Spleen (tissue), 7 donors: ENCODE data around the gene TSHZ2.

Experiments
- POLR2A ChIP-seq, 3 donors: fragments of 450-650 bp; IDR thresholded peaks; one replicate each; pipeline ENCODE4 v1.5.1; 2017; ENCODE audit warnings: antibody characterized with exemption in 3 of 3, mild to moderate bottlenecking in 1 of 3
- POLR2AphosphoS5 ChIP-seq, 3 donors: sonication (generic); formaldehyde crosslinking; IDR thresholded peaks; one replicate each; pipeline ENCODE4 v1.5.1; 2017; ENCODE audit warnings: antibody characterized with exemption in 3 of 3
- TF ChIP-seq, protein P1 (sequence below), 11 experiments: fragments of 200-600 bp in 7 of 11; fragments of 450-650 bp in 4 of 11; sonication (generic) in 4 of 11; IDR thresholded peaks in 8 of 11; conservative IDR thresholded peaks in 3 of 11; 1 replicate in 7 of 11; 2 replicates in 4 of 11; pipeline versions ENCODE4 v1.4.0 to v1.8.0; 2016 to 2021; ENCODE audit warnings: antibody characterized with exemption in 11 of 11, inconsistent platforms in 4 of 11, mild to moderate bottlenecking in 1 of 11
- donor health status: DM: no; HTN: no; CAD: no; lungs with moderate emphysema.
- donor health status: DM: no; HTN: no; CAD: no.
- donor health status: DM: no; HTN: no; CAD: no.

DNA sequence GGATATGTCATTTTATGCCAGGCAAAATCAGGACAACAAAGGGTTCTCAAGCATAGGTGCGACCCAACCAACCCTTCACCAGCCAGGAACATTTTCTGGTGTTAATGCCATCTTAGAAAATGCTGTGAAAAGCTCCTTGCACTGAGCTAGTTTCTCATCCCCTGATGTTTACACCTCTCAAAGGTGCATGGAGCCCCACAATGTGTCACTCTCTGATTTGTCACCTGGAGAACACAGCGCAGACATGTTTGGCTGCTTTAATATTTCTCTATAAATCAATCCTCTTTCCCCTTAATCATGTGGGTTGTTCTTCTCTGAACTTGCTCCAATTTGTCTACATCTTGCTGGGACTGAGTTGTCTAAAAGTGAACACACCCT, 244.3 kb downstream of the TSHZ2 start:
- TF ChIP-seq, protein P1, sequence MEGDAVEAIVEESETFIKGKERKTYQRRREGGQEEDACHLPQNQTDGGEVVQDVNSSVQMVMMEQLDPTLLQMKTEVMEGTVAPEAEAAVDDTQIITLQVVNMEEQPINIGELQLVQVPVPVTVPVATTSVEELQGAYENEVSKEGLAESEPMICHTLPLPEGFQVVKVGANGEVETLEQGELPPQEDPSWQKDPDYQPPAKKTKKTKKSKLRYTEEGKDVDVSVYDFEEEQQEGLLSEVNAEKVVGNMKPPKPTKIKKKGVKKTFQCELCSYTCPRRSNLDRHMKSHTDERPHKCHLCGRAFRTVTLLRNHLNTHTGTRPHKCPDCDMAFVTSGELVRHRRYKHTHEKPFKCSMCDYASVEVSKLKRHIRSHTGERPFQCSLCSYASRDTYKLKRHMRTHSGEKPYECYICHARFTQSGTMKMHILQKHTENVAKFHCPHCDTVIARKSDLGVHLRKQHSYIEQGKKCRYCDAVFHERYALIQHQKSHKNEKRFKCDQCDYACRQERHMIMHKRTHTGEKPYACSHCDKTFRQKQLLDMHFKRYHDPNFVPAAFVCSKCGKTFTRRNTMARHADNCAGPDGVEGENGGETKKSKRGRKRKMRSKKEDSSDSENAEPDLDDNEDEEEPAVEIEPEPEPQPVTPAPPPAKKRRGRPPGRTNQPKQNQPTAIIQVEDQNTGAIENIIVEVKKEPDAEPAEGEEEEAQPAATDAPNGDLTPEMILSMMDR (IDR thresholded peaks at IDR 0.05 in 8 of 11, conservative IDR thresholded peaks at IDR 0.05 in 3 of 11): no peak
- TF ChIP-seq POLR2A (IDR thresholded peaks at IDR 0.05): no peak
- TF ChIP-seq POLR2AphosphoS5 (IDR thresholded peaks at IDR 0.05): no peak
